Heart right ventricle (tissue), 16 donors: ENCODE results near the gene ZHX3. TPM values are rescaled to one million over a fixed set of nuclear protein-coding genes. Genes with fewer than 3 reads are reported as not detected.

Source experiments
- ATAC-seq, 8 donors: fragments of 200-7000 bp; cut with Tn5 transposase; one replicate each; pipeline ENCODE4 v1.9.1; 2020; ENCODE audit warnings: mild to moderate bottlenecking in 8 of 8, moderate library complexity in 8 of 8, moderate number of reproducible peaks in 1 of 8
- DNase-seq, 2 donors: peaks; one replicate each; pipeline ENCODE4 v3.0.0-alpha.2; 2020
- H3K27ac ChIP-seq, 10 donors: fragments of 200-600 bp; sonication (generic) in 2 of 10; one replicate each; pipeline versions ENCODE4 v1.5.0 to v1.8.0; 2020 to 2022; ENCODE audit warnings: mild to moderate bottlenecking in 3 of 10
- H3K27me3 ChIP-seq, 7 donors: fragments of 200-600 bp; one replicate each; pipeline ENCODE4 v1.8.0; 2021 to 2022; ENCODE audit warnings: mild to moderate bottlenecking in 2 of 7
- H3K36me3 ChIP-seq, 9 donors: fragments of 200-600 bp; sonication (generic) in 1 of 9; one replicate each; pipeline versions ENCODE4 v1.5.0 to v1.8.0; 2020 to 2022; ENCODE audit warnings: mild to moderate bottlenecking in 2 of 9
- H3K4me1 ChIP-seq, 9 donors: fragments of 200-600 bp; sonication (generic) in 1 of 9; one replicate each; pipeline versions ENCODE4 v1.5.0 to v1.8.0; 2020 to 2022; ENCODE audit warnings: mild to moderate bottlenecking in 4 of 9
- H3K4me3 ChIP-seq, 10 donors: fragments of 200-600 bp; sonication (generic) in 2 of 10; one replicate each; pipeline versions ENCODE4 v1.5.0 to v1.8.0; 2020 to 2022; ENCODE audit warnings: mild to moderate bottlenecking in 7 of 10, moderate library complexity in 2 of 10
- H3K9me3 ChIP-seq, 11 donors: fragments of 200-600 bp in 10 of 11; sonication (generic) in 2 of 11; one replicate each; pipeline versions ENCODE4 v1.5.0 to v1.8.0; 2013 to 2022; ENCODE audit warnings: mild to moderate bottlenecking in 2 of 11, control low read depth in 1 of 11, moderate library complexity in 1 of 11
- CTCF ChIP-seq, 9 donors: fragments of 200-600 bp; sonication (generic) in 2 of 9; IDR thresholded peaks; one replicate each; pipeline versions ENCODE4 v1.5.0 to v1.8.0; 2021 to 2022; ENCODE audit warnings: antibody characterized with exemption in 9 of 9, mild to moderate bottlenecking in 5 of 9, moderate library complexity in 1 of 9
- WGBS, 2 donors: extraction: QIAGEN DNeasy Blood & Tissue Kit; methylation state at CpG; one replicate each; pipeline ENCODE4 v1.1.7; 2013; ENCODE audit warnings: inconsistent platforms in 1 of 2; 5-methylcytosine and 5-hydroxymethylcytosine counted together
- intact Hi-C, 10 donors: fragments of 100-400 bp; cut with DNase I; formaldehyde crosslinking; loops; one replicate each; pipeline versions ENCODE4 v1.11.1 to v1.14.2; 2022
- polyA plus RNA-seq, 2 donors: library from polyadenylated mRNA; stranded (reverse); fragments of 200-250 nt; gene quantifications; one replicate each; pipeline ENCODE4 v1.2.3, GENCODE V29; 2013
- total RNA-seq, 10 donors: library from RNA; stranded (reverse); fragmentation: NEBNext Ultra II Directional in 3 of 10; extraction: Animal tissue kit (Norgen Biotek cat#: 25700) in 3 of 10; gene quantifications; one replicate each; pipeline versions ENCODE4 v1.2.1 to v1.2.4, GENCODE V29; 2021 to 2023
- donor health status: Arrhythmogenic right ventricular cardiomyopathy.
- donor health status: ischemic (EF 13 %, LVEDD 7.1; RV severe dilation, severe dysfunction).
- donor health status: healthy with polysubstance abuse.
- donor health status: DM: no; HTN: yes; CAD: no.
- donor health status: DM: no; HTN: no; CAD: no.
- donor health status: ischemic (EF 25% LVEDD 6.9; RV normal size, moderate dysfunction).
- donor health status: ischemic (EF 25% LVEDD 5.7; RV mildly dilated, moderate dysfunction).
- donor health status: healthy.
- donor health status: DM: yes; HTN: yes; CAD: no.
- donor health status: Ischemic cardiomyopathy.
- donor health status: ischemic (EF 35%, LVEDD 5.7; RV mildly dilated, moderate dysfunction).
- donor health status: nonischemic (EF 11% LVEDD 7.7; RV severe dilation, severe dysfunction).
- donor health status: DM: yes; HTN: yes; CAD: no.
- donor health status: PGD.
- donor health status: ischemic (EF 29% LVEDD 5.4; RV normal size, mild dysfunction).
- donor health status: nonischemic (EF 23%, LVEDD 6.1; RV moderate dilation, normal function).

Gene ZHX3
- total and polyA plus RNA-seq, 12 donors: 6.5 to 51.8 (median 30.4) TPM

- Histone ChIP-seq H3K4me3 (no peak overlapping the region), H3K27ac (peak overlapping the region in 9 of 10 donors; percentile 45 to 81 (median 74)), H3K36me3 (no peaks in the 10 kb centered on the region), H3K27me3 (peaks cover 0 to 2% (median 0%) of the 10 kb centered on the region in 7 donors), H3K4me1 (peaks cover 3 to 33% (median 26%) of the 10 kb centered on the region in 9 donors), H3K9me3 (no peaks in the 10 kb centered on the region)
- TF ChIP-seq CTCF (IDR thresholded peaks at IDR 0.05): no peak
- WGBS, 2 donors: 88 to 93% methylated on average over 2 of the region's 2 CpGs
- ATAC-seq: no peak
- DNase-seq: no peak
- intact Hi-C loops: loop anchor here in 6 of 10 donors (5.0 to 10.0 kb wide), 6 partner anchors 69 to 369 kb away; partner anchors contain the start of gene PLCG1 (in 2 of the 6)
Measured at GRCh38 chr20:41334036-41334435, 16.5 kb upstream of the ZHX3 start.

DNA sequence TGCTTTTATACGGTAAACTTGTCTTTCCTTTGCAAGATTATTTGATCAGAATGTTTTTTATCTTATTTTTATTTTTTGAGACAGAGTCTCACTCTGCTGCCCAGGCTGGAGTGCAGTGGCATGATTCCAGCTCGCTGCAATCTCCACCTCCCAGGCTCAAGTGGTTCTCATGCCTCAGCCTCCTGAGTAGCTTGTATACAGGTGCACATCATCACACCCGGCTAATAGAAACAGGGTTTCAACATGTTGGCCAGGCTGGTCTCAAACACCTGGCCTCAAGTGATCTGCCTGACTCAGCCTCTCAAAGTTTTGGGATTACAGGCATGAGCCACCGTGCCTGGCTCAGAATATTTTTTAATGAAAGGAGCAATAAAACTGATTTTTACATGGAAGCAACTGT, 14.2 kb upstream of the ZHX3 start:
- DNase-seq (no peak), ATAC-seq (no peak)
- no peak for TF ChIP-seq CTCF (IDR thresholded peaks at IDR 0.05)
- intact Hi-C loops: loop anchor here in 6 of 10 donors (5.0 to 10.0 kb wide), 6 partner anchors 67 to 367 kb away; partner anchors contain the start of gene PLCG1 (in 2 of the 6)
- Histone ChIP-seq H3K27ac (no peak overlapping the region), H3K27me3 (no peaks in the 10 kb centered on the region), H3K9me3 (no peaks in the 10 kb centered on the region), H3K4me3 (no peak overlapping the region), H3K4me1 (peaks cover 6 to 39% (median 30%) of the 10 kb centered on the region in 9 donors), H3K36me3 (no peaks in the 10 kb centered on the region)
- WGBS, 2 donors: 92 to 93% methylated on average over 4 of the region's 4 CpGs

- 89 to 90% methylated on average over 1 of the region's 1 CpG for WGBS, 2 donors
- H3K9me3 ChIP-seq: no peaks in the 10 kb centered on the region
- no peak for ATAC-seq
- no peak overlapping the region for H3K4me3 ChIP-seq
- intact Hi-C loops: loop anchor here in 6 of 10 donors (5.0 to 10.0 kb wide), 6 partner anchors 66 to 366 kb away; partner anchors contain the start of gene PLCG1 (in 2 of the 6)
- no peaks in the 10 kb centered on the region for H3K36me3 ChIP-seq
- TF ChIP-seq CTCF (IDR thresholded peaks at IDR 0.05): no peak
- no peak for DNase-seq
- H3K27ac ChIP-seq: no peak overlapping the region
- peaks cover 6 to 39% (median 30%) of the 10 kb centered on the region in 9 donors for H3K4me1 ChIP-seq
- no peaks in the 10 kb centered on the region for H3K27me3 ChIP-seq
Measured at GRCh38 chr20:41330941-41331340, 13.4 kb upstream of the ZHX3 start.

DNA sequence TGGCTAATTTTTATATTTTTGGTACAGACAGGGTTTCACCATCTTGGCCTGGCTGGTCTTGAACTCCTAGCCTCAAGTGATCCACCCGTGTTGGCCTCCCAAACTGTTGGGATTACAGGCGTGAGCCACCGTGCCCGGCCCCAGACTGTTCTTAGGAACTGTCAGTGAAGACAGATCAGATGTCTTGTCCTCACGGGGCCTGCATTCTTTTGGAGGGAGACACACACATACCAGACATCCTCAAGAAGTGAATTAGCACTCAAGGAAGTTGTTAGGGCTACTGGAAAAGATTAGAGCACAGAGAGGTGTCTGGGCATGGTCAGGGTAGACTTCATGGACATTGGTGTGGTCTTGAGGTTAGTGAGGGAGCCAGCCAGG, 12.8 kb upstream of the ZHX3 start:
- TF ChIP-seq CTCF (IDR thresholded peaks at IDR 0.05): no peak
- DNase-seq: no peak
- peak overlapping the region in 8 of 10 donors; percentile 72 to 89 (median 78) for H3K27ac ChIP-seq
- H3K4me3 ChIP-seq: no peak overlapping the region
- intact Hi-C loops: loop anchor here in 6 of 10 donors (5.0 to 10.0 kb wide), 6 partner anchors 66 to 366 kb away; partner anchors contain the start of gene PLCG1 (in 2 of the 6)
- H3K27me3 ChIP-seq: no peaks in the 10 kb centered on the region
- no peaks in the 10 kb centered on the region for H3K9me3 ChIP-seq
- H3K4me1 ChIP-seq: peaks cover 6 to 36% (median 30%) of the 10 kb centered on the region in 9 donors
- WGBS, 2 donors: 75 to 85% methylated on average over 5 of the region's 5 CpGs
- H3K36me3 ChIP-seq: no peaks in the 10 kb centered on the region
- no peak for ATAC-seq
